ENCODE data around the gene TINAGL1.

The TINAGL1 gene, protein sequence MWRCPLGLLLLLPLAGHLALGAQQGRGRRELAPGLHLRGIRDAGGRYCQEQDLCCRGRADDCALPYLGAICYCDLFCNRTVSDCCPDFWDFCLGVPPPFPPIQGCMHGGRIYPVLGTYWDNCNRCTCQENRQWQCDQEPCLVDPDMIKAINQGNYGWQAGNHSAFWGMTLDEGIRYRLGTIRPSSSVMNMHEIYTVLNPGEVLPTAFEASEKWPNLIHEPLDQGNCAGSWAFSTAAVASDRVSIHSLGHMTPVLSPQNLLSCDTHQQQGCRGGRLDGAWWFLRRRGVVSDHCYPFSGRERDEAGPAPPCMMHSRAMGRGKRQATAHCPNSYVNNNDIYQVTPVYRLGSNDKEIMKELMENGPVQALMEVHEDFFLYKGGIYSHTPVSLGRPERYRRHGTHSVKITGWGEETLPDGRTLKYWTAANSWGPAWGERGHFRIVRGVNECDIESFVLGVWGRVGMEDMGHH

DNA sequence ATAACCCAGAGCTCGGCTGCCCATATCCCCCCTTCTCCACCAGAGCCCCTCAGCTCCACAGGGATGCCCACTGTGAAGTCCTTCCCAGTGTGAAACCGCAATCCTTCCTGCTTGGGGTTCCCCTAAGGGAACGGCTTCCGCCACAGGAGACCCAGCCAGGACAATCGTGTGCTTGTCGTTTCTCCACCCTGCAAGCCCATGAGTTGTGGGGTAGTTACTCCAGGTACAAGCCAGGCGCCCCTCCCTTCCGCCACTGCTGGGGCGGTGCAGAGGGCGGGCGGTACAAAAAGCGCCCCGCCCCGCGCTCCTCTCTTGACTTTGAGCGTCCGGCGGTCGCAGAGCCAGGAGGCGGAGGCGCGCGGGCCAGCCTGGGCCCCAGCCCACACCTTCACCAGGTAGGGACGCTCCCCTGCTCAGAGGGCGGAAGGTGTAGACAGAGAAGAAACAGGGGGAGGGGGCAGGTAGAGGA lies at the start of gene TINAGL1:
Gene TINAGL1, plus strand, starts transcription at position 315 of the 469 bp plus-strand sequence. CDS start 634 bp downstream, outside the sequence.
- no peak for DNase-seq

DNA sequence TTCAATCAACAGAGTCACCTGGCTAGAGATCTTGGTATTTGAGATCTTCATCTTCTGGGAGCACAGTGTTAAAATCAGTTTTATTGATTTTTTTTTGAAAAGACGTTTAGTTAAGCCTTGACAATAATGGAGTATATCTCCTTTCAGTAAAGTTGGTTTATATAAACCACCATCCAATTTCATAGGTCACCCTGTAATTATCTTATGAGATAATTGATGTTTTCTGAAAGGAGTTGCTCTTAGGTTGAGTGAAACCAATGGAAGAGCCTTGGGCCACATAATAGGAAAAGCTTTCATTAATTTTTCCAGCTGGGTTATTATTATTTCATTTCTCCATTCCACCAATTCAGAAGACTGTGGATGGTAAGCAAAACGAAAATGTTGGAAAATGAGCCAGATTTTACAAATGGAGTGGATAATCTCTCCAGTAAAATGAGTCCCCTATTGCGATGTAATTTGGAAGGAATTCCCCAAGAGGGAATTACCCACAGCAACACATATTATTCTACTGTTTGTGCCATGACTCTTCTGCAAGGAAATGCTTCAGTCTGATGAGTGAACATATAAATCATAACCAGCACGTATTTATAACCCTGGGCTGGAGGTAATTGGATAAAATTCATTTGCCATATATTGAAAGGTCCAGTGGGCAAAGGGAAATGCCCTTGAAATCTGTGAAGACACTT lies 46.2 kb upstream of the TINAGL1 start:
- DNase-seq: no peak

DNA sequence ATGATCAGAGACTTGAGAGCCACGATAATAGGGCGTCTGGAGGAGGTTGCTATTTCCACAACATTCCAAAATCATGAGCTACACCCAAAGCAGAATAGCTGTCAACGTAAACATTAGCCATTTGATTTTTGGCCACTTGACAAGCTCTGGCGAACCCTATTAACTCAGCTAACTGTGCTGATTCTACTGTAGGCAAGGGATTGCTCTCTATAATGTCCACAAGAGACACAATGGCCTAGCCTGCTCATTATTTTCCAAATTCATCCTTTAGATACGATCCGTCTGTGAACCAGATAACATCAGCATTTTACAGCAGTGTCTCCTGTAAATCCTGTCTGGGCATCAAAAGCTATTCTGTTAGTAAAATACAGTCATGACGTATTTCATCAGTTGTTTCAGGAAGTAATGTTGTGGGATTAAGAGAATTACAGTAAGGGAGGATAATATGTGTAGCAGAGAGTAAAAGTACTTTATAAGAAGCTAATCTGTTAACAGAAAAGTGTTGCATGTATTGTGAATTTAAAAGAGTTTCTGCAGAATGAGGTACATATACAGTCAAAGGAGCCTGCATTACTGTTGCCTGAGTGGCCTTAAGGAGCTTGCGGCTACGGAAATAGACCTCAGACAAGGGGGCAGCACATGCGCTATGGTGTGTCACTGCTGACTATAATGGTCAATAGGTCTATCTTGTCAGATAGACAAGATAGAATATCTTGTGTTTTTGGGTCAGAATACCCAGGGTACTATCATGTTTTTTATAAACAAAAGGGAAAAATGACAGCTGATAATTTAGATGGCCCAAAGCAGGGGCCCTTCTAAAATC lies 44.9 kb upstream of the TINAGL1 start:
- DNase-seq: no peak

DNA sequence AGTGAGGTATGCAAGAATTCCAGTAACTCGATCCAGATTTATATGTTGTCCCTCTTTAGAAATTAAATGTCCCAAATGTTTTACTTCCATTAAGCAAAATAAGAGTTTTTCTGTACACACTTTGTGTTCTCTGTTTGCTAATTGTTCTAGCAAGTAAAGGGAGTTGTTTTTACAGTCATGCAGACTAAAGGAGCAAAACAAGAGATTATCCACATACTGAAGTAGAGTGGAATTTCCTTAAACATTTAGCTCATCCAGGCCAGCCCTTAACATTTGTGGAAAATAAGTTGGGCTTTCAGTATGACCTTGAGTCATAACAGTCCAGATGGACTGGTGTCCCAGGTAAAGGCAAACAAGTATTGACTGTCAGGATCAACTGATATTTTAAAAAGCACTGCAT lies 44.1 kb upstream of the TINAGL1 start:
- no peak for DNase-seq

DNA sequence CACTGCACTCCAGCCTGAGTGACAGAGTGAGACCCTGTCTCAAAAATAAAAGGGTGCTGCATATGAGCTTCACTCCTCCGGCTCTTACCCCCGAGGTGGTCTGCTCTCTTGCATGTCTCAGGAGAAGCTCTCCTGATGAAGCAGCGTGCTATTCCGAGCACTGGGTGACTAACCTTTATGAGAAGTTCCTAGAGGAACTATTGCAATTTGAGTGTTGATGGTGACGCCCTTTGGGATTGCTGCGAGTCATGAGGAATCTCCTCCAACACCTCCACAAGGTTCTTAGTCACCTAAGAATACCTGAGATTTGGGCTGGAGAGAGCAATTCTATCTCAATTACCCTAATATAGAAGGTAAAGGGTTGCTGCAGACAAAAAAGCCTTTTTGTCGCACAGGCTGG lies 40.8 kb upstream of the TINAGL1 start:
- no peak for DNase-seq

DNA sequence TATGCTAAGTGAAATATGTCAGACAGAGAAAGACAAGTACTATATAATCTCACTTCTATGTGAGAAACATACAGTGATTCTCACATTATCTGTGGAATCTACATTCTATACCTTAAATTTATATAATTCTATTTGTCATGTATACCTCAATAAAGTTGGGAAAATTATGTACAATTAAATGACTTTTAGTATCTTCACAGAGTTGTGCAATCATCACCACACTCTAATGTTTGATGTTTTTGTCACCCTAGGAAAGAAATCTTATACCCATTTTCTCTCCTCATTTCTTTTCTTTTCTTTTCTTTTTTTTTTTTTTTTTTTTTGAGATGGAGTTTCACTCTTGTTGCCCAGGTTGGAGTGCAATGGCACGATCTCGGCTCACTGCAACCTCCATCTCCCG lies 37.0 kb upstream of the TINAGL1 start:
- no peak for DNase-seq

DNA sequence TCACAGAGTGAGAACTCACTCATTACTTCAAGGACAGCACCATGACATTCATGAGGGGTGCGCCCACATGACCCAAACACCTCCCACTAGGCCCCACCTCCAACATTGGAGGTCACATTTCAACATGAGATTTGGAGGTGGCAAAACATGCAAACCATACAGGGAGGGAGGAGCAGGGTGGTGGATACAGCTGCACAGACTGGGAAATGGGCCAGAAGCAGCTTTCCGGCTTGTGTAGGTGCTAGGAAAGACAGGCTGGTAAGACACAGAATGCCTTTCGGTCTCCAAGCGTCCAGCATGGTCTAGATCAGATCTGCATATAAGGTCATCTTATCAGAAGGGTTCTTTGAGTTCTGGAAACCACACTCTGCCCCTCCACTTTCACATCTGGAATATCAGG lies 35.1 kb upstream of the TINAGL1 start:
- no peak for DNase-seq

DNA sequence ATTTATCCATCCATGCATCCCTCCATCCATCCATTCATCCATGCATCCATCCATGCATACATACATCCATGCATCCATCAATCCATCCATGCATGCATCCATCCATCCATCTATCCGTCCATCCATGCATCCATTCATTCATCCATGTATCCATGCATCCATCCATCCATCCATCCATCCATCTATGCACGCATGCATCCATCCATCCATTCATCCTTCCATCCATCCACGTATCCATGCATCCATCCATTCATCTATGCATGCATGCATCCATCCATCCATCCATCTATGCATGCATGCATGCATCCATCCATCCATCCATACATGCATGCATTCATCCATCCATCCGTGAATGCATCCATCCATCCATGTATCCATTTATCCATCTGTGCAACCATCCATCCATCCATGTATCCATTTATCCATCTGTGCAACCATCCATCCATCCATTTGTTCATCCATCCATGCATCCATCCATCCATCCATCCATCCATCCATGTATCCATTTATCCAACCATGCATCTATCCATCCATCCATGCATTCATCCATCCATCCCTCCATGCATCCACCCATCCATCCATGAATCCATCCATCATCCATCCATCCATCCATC lies 30.3 kb upstream of the TINAGL1 start:
- no peak for DNase-seq

DNA sequence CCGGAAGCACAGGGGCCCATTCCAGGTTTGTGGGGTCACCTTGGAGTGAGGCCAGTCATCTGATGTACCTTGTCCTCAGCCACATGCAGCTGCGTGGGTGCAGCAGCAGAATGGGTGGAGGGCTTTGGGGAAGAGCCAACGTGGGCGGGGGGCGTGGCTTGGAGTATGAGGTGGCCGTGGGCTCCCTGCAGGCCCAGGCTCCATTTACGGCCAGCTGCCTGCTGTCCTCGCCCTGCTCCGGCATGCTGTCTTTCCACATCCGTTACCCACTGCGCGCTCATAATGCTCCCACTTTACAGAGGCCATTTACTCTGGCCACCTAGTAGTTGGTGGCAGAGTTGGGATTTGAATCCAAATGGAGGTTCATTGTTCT lies 27.8 kb upstream of the TINAGL1 start:
- DNase-seq: no peak

DNA sequence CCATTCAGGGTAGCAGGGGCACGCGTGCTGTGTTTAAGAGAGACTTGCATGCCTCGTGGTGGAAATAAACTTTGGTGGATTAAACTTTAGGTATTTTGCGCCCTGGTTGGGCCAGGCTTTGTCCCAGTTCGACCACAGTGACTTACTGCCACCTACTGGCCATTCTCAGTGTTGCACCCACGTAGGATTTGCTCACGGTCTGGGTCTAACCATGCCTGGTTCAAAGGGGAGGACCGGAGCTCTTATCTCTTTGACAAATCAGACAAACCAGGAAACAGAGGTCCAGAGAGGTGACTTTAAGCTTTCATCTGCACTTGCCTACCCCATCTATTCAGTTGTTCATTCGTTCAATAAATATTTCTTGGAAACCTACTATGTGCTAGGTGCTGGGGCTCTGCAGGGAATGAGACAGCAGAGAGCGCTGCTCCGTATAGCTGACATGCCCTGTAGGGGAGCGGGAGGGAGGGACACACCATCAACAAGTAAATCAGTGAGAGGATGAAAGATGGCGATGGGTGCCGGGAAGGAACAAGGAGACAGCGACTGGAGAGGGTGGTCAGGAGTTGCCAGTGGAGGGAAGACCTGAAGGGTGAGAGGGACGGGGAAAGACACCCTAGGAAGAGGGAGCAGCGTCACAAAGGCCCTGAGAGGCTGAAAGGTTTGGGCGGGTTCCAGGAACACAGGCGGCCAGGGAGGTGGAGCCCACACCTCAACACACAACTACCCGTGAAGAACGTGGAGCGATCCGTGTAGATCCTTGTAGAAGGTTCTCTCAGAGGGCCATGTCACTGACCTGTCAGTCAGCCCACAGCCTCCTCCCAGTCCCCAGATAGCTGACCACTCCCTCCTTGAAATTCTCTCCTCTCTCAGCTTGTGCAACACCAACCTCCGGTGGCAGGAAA lies 27.2 kb upstream of the TINAGL1 start:
- peak; percentile 85 to 89 for DNase-seq

DNA sequence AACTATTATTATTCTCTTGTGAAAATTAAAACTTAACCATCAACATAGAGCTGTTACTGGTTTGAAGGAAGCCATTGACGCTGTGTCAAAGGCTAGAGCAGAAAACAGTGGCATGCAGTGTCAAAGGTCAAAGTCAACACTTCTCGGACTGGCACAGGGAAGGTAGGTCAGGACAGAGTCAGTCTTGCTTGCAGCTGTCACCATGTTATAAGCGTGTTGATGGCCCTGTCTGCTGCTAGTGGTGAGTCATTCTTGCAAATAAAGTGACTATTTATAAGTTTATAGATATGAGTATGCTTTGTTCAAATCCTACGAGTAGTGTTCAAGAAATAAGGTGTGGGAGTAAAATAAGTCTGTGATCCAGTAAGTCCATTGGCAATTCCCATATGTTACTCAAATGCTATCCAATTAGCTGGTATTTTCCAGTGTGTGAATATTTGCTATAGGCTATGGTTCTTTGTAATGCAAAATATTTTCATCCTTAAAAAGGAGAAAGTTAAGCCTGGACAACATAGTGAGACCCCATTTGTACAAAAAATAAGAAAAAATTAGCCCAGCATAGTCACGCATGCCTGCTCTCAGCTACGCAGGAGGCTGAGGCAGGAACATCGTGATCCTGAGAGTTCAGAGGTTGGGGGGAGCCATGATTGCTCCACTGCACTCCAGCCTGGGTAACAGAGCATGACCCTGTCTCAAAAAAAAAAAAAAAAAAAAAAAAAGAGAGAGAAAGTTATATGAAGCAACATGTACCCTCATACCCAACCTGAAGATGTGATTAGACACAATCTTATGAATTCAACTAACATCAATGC lies 26.3 kb upstream of the TINAGL1 start:
- no peak for DNase-seq

DNA sequence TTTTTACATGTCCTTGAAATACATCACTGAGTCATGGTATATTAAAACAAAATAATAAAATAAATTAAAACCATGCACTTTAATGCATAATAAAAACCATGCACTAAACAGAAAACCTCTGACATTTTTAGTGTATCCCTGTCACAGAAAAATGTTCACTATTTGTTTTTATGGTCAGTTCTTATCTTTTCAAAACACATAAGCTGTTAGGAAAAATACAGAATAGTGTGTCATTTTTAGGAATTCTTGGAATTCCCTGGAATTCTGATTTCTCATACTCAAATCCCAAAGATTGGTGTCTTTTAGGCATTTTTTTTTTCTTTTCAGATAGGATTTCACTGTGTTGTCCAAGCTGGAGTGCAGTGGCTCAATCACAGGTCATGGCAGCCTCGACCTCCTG lies 25.1 kb upstream of the TINAGL1 start:
- no peak for DNase-seq

DNA sequence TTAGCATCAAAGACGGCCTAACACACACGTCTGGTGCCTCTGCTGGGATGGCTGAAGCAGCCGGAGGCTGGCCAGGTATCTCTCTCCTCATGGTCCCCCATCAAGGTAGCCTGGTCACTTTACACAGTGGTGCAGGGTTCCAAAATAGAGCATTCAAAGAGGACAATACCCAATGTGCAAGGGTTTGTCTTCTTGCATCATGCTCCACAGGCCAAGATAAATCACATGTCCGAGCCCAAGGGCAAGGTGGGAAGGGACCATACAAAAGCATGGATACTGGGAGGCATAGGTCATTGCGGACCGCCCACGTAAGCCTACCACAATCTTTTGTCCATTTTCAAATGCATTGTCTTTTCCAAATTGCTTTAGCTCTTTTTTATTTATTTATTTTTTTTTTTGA lies 23.8 kb upstream of the TINAGL1 start:
- DNase-seq: no peak

DNA sequence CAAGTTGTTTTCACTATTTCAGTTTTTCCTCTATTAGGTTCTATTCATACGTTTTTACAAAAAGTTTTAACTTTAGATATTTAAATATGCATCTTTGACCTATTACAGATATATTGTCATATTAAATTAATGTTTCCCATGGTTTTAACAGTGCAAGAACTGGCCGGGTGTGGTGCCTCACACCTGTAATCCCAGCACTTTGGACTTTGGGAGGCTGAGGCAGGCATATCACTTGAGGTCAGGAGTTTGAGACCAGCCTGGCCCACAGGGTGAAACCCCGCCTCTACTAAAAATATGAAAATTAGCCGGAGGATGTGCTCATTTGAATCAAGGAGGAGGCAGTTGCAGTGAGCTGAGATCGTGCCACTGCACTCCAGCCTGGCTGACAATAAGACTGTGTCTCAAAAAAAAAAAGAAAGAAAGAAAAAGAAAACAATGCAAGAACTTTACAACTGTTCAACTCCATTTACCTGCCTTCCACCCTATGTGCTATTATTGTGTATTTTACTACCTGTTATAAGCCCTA lies 19.8 kb upstream of the TINAGL1 start:
- no peak for DNase-seq

DNA sequence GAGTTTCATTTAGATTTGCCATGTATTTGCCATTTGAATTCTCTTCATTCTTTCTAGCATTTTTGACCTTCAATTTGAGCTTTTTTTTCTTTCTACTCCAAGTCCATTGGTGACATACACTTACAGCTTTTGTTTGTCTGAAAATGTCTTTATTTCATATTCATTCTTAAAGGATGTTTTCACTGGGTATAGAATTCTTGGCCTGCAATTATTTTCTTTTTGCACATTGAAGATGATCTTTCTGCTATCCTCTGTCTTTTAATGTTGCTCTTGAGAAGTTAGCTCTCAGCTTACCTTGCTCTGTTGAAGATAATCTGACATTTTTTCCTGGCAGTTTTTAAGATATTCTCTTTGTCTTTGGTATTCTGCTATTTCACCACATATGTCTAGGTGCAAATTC lies 16.6 kb upstream of the TINAGL1 start:
- DNase-seq: no peak

DNA sequence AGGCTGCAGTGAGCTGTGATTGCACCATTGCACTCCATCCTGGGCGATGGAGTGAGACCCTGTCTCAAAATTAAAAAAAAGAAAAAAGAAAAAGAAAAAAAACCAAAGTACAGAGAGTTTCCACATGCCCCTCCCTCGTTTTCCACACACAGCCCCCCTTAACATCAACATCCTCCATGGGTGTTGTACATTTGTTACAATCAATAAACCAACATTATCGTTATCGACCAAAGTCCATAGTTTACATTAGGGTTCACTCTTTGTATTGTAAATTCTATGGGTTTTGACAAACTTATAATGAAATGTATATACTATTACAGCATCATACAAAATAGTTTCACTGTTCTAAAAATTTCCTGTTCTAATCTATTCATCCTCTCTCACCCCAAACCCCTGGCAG lies 15.9 kb upstream of the TINAGL1 start:
- no peak for DNase-seq

DNA sequence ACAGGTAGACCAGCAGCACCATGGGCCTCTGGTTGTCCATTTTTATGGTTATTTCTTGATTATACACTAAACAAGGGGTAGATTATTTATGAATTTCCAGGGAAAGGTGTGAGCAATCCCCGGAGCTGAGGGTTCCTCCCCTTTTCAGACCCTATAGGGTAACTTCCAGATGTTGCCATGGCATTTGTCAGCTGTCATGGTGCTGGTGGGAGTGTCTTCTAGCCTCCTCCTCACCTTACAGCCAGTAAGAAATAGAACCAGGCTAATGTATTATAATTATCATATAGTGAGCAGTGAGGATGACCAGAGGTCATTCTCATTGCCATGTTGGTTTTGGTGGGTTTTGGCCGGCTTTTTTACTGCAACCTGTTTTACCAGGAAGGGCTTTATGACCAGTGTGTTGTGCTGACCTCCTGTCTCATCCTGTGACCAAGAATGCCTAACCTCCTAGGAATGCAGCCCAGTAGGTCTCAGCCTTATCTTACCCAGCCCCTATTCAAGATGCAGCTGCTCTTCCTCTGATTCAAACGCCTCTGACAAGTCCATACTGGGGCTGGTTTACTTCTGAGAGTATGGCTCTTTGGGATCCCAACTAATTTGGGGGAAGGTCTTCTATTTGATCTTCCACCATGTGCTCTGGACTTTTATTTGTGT lies 13.5 kb upstream of the TINAGL1 start:
- DNase-seq: no peak

DNA sequence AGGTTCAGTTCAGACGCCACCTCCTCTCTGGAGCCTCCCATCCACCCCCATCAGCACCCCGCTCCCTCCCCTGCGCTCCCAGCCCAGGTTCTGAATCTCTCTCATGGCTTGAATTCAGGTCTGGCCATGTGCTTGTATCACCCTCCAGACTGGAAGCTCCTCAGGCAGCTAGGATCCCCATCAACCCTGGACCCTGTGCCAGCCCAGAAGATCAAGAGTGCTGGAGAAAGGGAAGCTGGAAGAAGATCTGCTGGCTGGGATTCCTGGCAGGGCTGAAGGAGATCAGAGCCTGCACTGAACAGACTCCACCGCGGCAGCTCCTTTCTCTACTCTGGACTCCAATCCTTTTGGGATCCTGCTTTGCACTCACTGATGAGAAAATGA lies 11.7 kb upstream of the TINAGL1 start:
- DNase-seq: no peak

DNA sequence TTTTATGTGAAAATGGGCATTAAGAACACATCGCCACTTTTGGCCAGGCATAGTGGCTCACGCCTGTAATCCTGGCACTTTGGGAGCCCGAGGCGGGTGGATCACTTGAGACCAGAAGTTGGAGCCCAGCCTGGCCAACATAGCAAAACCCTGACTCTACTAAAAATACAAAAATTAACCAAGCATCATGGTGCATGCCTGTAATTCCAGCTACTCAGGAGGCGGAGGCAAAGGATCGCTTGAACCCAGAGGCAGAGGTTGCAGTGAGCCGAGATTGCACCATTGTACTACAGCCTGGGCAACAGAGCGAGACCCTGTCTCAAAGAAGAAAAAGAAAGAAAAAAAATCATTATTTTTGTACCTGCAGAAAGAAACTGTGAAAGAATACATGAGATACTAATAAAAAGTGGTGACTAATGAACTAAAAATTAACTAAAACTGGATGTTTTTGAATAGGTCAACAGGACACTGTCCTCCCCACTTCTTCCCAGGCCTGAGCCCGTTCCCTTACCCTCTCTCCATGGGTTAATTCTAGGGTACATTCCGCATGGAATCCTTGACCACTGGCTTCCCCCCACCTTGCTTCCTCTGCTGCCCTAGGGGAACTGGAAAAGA lies 8.3 kb upstream of the TINAGL1 start:
- DNase-seq: no peak

All from Kasumi-1 (cell line).